ENCODE data around the gene SUPT6H.

GRCh38 chr17:28725166-28725659, 63.2 kb downstream of the SUPT6H start:
- TF ChIP-seq EZH2phosphoT487 (IDR thresholded peaks at IDR 0.05; ENCODE audit: insufficient read depth, low read depth), result no peak
- TF ChIP-seq EZH2 (IDR thresholded peaks at IDR 0.05; ENCODE audit: insufficient read depth, poor library complexity, severe bottlenecking), result no peak
